Gastrocnemius medialis (tissue), 4 donors: ENCODE data around the gene NRN1.

ENCODE experiments used
- POLR2A ChIP-seq, 2 donors: fragments of 450-650 bp; IDR thresholded peaks; one replicate each; pipeline ENCODE4 v1.6.1; 2017; ENCODE audit warnings: antibody characterized with exemption in 2 of 2, mild to moderate bottlenecking in 2 of 2, moderate library complexity in 2 of 2
- TF ChIP-seq, protein P1 (sequence below), 5 experiments: fragments of 450-650 bp in 3 of 5; fragments of 200-600 bp in 2 of 5; sonication (generic) in 2 of 5; IDR thresholded peaks in 4 of 5; conservative IDR thresholded peaks in 1 of 5; 1 replicate in 4 of 5; 2 replicates in 1 of 5; pipeline ENCODE4 v1.5.1; 2016 to 2019; ENCODE audit warnings: antibody characterized with exemption in 5 of 5, mild to moderate bottlenecking in 3 of 5, moderate library complexity in 3 of 5

GRCh38 chr6:6008089-6008647, 1.4 kb upstream of the NRN1 start:
- TF ChIP-seq, protein P1, sequence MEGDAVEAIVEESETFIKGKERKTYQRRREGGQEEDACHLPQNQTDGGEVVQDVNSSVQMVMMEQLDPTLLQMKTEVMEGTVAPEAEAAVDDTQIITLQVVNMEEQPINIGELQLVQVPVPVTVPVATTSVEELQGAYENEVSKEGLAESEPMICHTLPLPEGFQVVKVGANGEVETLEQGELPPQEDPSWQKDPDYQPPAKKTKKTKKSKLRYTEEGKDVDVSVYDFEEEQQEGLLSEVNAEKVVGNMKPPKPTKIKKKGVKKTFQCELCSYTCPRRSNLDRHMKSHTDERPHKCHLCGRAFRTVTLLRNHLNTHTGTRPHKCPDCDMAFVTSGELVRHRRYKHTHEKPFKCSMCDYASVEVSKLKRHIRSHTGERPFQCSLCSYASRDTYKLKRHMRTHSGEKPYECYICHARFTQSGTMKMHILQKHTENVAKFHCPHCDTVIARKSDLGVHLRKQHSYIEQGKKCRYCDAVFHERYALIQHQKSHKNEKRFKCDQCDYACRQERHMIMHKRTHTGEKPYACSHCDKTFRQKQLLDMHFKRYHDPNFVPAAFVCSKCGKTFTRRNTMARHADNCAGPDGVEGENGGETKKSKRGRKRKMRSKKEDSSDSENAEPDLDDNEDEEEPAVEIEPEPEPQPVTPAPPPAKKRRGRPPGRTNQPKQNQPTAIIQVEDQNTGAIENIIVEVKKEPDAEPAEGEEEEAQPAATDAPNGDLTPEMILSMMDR (IDR thresholded peaks at IDR 0.05 in 4 of 5, conservative IDR thresholded peaks at IDR 0.05 in 1 of 5): no peak
- no peak for TF ChIP-seq POLR2A (IDR thresholded peaks at IDR 0.05)
